HG02852 (cell line): ENCODE data around the gene BMPR1A.
A peak's percentile ranks its signal among the peaks of the same experiment; 100 is the strongest.

Experiments used
- ATAC-seq: cut with Tn5 transposase; IDR thresholded peaks from one replicate; pipeline ENCODE4 v1.9.1; 2021; ENCODE audit warnings: mild to moderate bottlenecking, moderate library complexity; ENCODE audit not compliant: unreplicated experiment

BMPR1A gene

DNA sequence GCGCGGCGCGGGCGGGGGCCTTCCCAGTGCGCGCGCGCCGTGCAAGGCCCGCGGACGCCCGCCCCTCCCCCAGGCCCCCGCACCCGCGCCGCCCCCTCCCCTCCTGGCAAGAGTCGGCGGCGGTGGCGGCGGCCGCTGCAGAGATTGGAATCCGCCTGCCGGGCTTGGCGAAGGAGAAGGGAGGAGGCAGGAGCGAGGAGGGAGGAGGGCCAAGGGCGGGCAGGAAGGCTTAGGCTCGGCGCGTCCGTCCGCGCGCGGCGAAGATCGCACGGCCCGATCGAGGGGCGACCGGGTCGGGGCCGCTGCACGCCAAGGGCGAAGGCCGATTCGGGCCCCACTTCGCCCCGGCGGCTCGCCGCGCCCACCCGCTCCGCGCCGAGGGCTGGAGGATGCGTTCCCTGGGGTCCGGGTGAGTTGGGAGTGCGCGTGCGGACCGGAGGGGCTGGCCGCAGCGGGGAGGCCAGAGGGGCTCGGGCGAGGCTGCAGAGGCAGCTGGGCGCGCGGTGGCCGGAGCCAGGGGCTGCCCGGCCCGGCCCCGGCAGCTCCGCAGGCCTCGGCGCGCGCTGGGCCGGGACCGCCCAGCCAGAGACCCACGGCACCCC is at the start of gene BMPR1A:
Gene BMPR1A, plus strand, starts transcription at position 109 of the 602 bp plus-strand sequence. CDS start 119,400 bp downstream, outside the sequence.
- peak; percentile 35 for ATAC-seq

- ATAC-seq = no peak
Observed at GRCh38 chr10:86706977-86707376, 49.4 kb upstream of the BMPR1A start.

DNA sequence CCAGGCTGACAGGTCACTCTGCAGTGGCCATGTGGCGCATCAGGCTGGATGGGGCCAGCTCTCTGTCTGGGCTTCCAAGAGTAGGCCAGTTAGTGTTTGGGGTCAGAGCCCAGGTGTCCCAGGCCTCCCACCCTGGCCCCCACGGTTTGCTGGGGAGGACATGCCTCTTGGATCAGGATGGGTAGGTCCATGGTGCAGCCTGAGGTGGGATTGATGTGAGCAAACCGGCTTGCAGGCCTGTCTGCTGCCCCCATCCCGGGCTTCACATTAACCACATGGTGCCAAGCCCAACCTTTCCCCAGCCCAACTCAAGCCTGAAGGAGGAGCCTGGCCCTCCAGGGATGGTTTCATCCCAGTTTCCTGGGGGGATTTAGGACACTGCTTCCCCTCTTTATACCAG is 48.9 kb upstream of the BMPR1A start:
- ATAC-seq = no peak

DNA sequence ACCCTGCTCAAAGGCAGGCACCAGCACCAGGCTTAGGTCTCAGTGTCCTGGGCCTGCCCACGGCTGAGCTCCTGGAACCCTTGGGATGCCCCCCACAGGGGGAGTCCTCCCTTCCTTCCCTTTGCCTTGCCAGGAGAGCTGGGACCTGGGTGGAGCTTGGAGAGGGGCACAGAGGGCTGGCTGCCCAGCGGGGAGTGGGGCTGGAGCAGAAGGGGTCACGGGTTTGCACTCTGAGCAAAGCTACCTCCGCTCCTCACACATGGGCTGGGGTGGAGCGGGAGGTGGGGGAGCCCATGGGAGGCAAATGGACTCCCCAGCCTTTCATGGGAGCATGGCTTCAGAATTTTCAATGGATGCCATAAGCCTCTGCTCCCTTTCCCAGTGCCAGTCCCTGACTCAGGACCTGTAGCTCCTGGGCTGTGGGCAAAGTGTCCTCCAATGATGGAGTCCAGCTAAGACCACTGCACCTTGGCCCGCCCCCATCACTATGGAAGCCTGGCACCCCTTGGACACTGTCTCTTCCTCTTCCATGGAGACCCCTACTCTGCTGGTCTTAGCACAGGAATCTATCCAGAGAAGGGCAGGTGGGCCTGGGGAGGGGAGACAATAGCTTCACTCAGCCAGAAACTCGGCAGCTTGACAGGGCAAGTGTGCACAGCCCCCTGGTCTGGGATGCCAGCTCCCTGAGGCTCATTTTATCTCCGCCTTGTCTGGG is 48.2 kb upstream of the BMPR1A start:
- no peak for ATAC-seq

DNA sequence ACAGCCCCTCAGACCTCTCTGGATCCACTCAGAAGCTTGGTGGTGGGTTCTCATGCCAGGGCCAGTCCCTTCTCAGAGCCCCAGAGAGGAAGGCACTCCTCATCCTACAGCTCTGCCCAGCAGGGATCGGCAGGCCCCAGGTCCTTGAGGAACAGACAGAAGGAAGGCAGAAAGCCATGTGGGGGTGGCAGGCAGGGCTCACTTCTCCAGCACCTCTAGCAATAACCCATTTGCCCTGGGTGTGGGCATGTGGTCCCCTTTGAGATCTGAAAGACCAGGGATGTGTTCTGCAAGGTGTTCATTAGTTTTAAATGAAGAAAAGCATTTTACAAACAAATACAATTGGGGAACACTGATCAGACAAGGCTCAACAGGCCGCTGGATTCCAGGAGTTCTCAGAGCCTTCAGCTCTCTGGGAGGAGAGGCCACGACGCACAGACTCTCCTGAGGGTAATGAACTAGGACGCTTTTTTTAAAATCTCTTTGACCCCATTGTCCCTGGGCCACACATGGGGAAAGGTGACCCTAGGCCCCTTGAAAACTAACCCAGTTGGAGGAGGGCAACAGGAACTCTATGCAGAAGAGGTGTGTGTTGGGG is 47.5 kb upstream of the BMPR1A start:
- ATAC-seq = no peak

GRCh38 chr10:86709396-86710185 is 46.8 kb upstream of the BMPR1A start:
- ATAC-seq = no peak

GRCh38 chr10:86710987-86711512 is 45.4 kb upstream of the BMPR1A start:
- ATAC-seq = peak; percentile 87

DNA sequence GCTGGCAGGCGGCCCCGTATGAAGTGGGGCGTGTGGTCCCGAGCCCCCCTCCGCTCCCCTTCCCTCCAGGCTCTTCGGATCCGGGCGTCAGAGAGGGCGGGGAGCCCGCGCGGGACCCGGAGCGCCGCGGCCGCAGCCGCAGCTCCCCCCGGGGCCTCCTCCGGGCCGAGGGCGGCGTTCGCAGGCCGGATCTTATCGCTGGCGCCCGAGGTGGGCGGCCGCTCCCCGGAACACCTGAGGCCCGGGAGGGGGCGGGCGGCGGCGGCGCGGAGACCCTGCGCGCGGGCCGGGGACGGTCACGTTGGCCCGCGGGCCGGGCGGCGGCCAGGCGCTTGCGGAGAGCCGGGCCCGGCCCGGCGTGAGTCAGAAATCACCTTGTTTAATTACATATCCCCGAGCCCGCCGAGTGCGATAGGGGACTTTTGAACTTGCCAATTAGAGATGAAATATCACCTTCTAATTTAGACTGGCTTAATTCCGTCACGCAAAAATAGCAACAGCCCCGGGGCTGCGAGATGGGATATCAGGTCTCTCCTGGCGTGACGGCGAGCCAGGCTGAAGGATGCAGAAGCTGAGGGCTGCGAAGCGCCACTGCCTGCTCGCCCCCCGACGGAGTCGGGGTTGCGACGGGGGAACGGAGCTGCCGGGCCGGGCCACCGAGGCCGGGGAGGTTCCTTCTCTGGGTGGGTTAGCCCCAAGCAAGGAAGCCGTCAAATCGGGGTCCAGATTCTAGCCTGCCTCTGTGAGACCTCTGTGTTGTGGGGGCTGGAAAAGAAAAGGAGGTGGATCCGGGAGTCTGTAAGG is 44.7 kb upstream of the BMPR1A start:
- peak; percentile 48 for ATAC-seq

DNA sequence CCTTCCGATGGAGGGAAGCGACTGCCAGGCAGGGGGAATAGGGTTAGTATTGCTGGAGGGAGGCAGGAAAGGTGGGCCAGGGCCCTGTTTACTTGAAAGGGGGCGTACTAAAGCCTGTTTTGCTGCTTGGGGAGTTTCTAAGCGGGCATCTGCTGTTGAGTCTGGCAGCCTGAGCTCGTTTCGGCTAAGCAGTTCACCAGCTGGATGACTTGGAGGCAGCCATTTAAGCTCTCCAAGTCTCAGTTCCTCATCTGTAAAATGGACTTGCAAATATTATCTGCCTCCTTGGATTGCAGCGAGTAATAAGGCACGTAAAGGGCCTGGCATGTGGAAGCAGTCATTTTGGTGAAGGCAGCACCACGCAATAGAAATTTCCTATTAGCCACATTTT is 44.1 kb upstream of the BMPR1A start:
- peak; percentile 26 for ATAC-seq

- no peak for ATAC-seq
Observed at GRCh38 chr10:86715156-86715795, 41.1 kb upstream of the BMPR1A start.

DNA sequence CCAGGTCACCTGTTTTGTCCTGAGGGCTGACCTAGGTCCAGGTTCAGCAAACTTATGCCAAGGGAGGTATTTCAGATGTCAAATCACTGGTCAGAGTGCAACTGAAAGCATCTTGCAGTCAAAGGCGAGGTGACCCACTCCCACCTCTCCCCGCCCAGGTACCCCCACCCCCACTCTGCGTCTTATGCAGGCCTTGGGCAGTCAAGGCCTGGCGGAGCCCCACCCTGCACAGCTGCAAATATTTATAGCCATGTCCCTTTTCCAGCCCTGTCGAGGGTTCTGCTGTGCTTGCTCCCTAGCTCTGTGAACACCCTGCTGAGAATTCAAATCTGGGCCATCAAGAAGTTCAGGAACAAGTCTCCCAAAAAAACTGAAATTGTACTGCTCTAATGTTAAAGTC is 40.6 kb upstream of the BMPR1A start:
- no peak for ATAC-seq

- no peak for ATAC-seq
Observed at GRCh38 chr10:86716466-86716865, 40.0 kb upstream of the BMPR1A start.

- ATAC-seq = no peak
Observed at GRCh38 chr10:86718556-86718955, 37.9 kb upstream of the BMPR1A start.

- ATAC-seq = no peak
Observed at GRCh38 chr10:86721232-86721631, 35.2 kb upstream of the BMPR1A start.

DNA sequence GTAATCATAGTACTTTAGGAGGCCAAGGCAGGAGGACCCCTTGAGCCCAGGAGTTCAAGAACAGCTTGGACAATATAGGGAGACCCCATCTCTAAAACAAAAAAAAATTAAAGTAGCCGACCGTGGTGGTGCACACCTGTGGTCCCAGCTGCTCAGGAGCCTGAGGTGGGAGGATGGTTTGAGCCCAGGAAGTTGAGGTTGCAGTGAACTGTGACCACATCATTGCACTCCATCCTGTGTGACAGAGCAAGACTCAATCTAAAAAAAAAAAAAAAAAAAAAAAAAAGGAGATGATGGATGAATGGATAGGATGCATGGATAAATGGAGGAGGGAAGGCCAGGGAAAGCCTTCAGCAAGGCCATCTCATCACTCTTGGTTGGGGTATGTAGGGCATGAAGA is 33.4 kb upstream of the BMPR1A start:
- no peak for ATAC-seq

DNA sequence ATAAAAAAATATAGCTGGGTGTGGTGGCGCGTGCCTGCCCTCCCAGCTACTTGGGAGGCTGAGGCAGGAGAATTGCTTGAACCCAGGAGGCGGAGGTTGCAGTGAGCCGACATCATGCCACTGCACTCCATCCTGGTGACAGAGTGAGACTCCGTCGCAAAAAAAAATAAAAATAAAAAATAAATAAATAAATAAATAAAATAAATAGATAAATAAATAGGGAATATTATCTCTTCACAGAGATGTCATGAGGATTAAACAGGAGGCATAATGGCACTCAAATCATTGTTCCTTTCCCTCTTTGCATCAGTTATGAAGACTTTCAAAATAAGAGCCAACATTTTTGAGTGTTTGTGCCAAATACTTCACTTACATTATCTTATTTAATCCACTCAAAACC is 32.0 kb upstream of the BMPR1A start:
- ATAC-seq = no peak

GRCh38 chr10:86725980-86726676 is 30.3 kb upstream of the BMPR1A start:
- ATAC-seq = no peak

DNA sequence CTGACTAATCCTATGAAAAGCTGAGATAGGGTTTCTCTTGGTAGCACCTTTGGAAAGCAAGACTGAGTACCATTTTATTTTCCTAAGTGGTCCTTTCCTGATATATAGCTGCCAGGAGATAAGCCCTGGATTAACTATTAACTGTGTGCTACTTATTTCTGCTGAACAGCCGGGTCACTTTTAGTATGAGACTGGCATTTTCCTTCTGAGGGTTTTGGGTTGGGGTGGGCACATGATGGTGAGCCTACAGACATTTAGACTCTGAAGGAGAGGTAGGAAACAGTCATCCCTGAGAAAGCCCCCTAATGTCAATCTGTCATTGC is 29.8 kb upstream of the BMPR1A start:
- no peak for ATAC-seq

DNA sequence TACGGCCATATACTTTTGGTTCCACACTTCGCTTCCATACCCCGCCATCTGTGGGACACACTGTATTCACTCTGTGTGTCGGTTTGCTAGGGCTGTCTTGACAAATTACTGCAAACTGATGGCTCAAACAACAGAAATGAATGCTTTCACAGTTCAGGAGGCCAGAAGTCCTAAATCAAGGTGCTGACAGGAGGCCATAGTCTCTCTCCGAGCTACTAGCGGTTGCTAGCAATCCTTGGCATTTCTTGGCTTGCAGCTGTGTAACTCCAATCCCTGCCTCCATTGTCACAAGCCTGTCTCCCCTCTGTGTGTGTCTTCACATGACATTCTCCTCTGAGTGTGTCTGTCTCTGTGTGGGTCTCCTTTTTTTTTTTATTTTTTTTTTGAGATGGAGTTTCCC is 28.9 kb upstream of the BMPR1A start:
- no peak for ATAC-seq

- no peak for ATAC-seq
Observed at GRCh38 chr10:86728056-86728455, 28.4 kb upstream of the BMPR1A start.
